Islet of Langerhans (tissue), 1 donor: ENCODE data around the gene SELL.
"Not testable (repeated sequence)": the region's sequence is repeated elsewhere in the genome, so short reads cannot be mapped to it uniquely, and the experiment has no call there.

Experiments
- FAIRE-seq: peaks from one replicate; lab custom pipeline; 2011; peaks lifted over from hg19 to GRCh38; lab: Jason Lieb, UNC

SELL gene

GRCh38 chr1:169667699-169668596 is 43.5 kb downstream of the SELL start:
- FAIRE-seq = not testable (repeated sequence)

DNA sequence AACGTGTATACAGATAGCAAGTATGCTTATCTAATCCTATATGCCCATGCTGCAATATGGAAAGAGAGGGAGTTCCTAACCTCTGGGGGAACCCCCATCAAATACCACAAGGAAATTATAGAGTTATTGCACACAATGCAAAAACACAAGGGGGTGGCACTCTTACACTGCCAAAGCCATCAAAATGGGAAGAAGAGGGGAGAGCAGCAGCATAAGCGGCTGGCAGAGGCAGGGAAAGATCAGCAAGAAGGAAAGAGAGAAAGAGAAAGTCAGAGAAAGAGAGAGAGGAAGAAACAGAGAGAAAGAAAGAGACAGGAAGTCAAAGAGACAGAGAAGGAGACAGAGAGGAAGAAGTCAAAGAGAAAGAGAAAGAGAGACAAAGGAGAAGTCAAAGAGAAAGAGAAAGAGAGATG is 44.2 kb downstream of the SELL start:
- not testable (repeated sequence) for FAIRE-seq

- not testable (repeated sequence) for FAIRE-seq
Observed at GRCh38 chr1:169662680-169663079, 48.7 kb downstream of the SELL start.

DNA sequence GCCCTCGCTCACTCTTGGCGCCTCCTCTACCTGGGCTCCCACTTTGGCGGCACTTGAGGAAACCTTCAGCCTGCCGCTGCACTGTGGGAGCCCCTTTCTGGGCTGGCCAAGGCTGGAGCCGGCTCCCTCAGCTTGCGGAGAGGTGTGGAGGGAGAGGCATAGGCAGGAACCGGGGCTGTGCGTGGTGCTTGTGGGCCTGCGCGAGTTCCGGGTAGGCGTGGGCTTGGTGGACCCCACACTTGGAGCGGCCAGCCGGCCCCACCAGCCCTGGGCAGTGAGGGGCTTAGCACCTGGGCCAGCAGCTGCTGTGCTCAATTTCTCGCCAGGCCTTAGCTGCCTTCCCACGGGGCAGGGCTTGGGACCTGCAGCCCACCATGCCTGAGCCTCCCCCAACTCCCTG is 50.4 kb downstream of the SELL start:
- not testable (repeated sequence) for FAIRE-seq

- FAIRE-seq = not testable (repeated sequence)
Observed at GRCh38 chr1:169658777-169659176, 52.6 kb downstream of the SELL start.

DNA sequence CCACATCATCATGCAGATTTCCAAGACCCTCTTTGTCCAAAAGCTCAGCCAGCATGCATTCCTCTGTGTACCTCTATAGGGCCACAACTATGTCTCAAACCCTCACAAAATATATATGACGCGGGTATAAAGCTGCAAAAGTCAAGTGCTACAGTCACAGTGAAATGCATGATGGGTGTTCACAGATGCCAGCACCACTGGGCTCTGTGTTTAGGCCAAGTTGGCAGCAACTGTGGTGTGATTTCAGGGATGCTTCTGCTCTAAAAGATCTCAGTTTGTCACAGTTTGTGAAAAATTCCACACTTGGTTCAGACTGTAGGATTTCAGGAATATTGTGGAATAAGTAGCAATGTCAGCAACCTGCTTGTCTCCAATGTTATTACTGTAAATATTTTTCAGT is 57.5 kb downstream of the SELL start:
- no peak for FAIRE-seq

DNA sequence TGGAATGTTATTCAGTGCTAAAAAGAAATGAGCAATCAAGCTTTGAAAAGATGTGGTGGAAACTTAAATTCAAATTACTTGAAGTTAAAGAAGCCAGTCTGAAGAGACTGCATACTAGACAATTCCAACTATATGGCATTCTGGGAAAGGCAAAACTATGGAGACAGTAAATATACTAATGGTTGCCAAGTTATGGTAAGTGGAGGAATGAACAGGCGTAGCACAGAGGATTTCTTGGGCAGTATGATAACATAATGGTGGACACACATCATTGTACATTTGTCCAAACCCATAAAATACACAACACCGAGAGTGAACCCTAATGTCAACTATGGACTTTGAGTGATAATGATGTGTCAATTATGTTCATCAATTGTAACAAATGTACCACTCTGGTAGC is 60.4 kb downstream of the SELL start:
- no peak for FAIRE-seq

- FAIRE-seq = no peak
Observed at GRCh38 chr1:169650551-169650950, 60.9 kb downstream of the SELL start.

- FAIRE-seq = no peak
Observed at GRCh38 chr1:169648709-169649108, 62.7 kb downstream of the SELL start.

DNA sequence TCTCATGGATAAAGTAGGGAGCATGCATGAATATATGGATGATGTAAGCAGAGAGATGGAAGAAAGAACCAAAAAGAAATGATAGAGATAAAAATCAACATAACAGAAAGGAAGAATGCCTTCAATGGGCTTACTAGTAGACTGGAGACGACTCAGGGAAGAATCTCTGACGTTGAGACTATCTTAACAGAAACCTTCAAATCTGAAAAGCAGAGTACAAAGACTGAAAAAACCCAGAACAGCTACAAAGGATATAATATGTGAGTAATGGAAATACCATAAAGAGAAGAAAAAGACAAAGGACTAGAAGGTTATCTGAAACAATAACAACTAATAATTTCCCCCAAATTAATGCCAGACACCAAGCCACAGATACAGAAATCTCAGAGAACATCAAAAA is 63.2 kb downstream of the SELL start:
- FAIRE-seq = no peak

- FAIRE-seq = no peak
Observed at GRCh38 chr1:169647512-169647911, 63.9 kb downstream of the SELL start.

- no peak for FAIRE-seq
Observed at GRCh38 chr1:169644297-169644696, 67.1 kb downstream of the SELL start.
